ENCODE data around the gene PAK4. TPM values are rescaled to one million over a fixed set of nuclear protein-coding genes. Genes with fewer than 3 reads are reported as not detected.

The PAK4 gene
- total and polyA plus RNA-seq, 2 of the 13 experiments (the other 11 are each of a cell fraction or from before 2014, with no cell fraction given): 9.5 to 17.8 TPM

DNA sequence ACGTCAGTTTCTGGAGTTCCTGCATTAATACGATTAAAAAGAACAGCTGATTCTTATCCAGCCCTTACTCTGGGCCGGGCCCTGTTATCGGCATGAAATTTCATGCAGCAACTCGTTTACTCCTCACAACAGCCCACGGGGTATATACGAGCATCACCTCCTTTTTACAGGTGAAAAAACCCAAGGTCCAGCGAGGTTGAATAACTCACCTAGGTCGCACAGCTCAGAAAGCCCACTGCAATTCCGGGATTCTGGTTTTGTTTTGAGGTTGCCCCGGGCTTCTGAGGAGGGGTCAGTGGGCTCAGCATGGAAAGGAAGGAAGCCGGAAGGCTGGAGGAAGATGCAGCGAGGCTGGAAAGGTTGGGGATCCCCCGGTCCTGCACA lies 42.0 kb upstream of the PAK4 start:
- ATAC-seq: no peak
- H2AFZ ChIP-seq (ENCODE audit: low read length): no peak overlapping the region
- POLR2A ChIA-PET: no interaction called here
- peaks cover 7% of the 10 kb centered on the region; the same call in 1 of the 2 replicates for H3K4me1 ChIP-seq (ENCODE audit: insufficient read depth, low read length)
- no peak overlapping the region for H3K9ac ChIP-seq (ENCODE audit: insufficient read depth, low read depth, low read length)
- no peaks in the 10 kb centered on the region for H4K20me1 ChIP-seq (ENCODE audit: insufficient read depth, low read length)
- CTCF ChIA-PET (ENCODE audit: low intra/inter-chr PET ratio, low total read pairs): no interaction called here
- 27% methylated on average over 13 of the region's 14 CpGs for WGBS (ENCODE audit: low lambda C conversion rate)
- in situ Hi-C loops (cut with HindIII; ENCODE audit: extremely low pct_ligation_motif_present, low pct_unique_long_range_greater_than_20kb) (no loop called here), intact Hi-C loops (cut with micrococcal nuclease; ENCODE audit: unreplicated experiment) (no loop called here)
- FAIRE-seq: no peak
- peaks cover 3 to 27% of the 10 kb centered on the region in 2 experiments for H3K27me3 ChIP-seq (ENCODE audit: control insufficient read depth in 1 of 2, insufficient read depth in 2 of 2, low read length in 2 of 2)
- H3K4me2 ChIP-seq (ENCODE audit: low read depth, low read length): no peak overlapping the region
- BruUV-seq (replicated peaks): no TSS peak
- no peak for DNase-seq (ENCODE audit: low spot score)
- no peak overlapping the region for H3K4me3 ChIP-seq (replicated peaks in 1 of 3; ENCODE audit: insufficient read depth in 1 of 3, low read depth in 2 of 3, low read length in 3 of 3)
- no peak overlapping the region for H3K27ac ChIP-seq (ENCODE audit: extremely low read length, insufficient read depth, low read length)
- no peaks in the 10 kb centered on the region for H3K79me2 ChIP-seq (ENCODE audit: insufficient read depth, low read length)
- no peaks in the 10 kb centered on the region for H3K9me3 ChIP-seq (ENCODE audit: low read length)
- no peaks in the 10 kb centered on the region for H3K36me3 ChIP-seq (replicated peaks in 1 of 2; ENCODE audit: control insufficient read depth in 1 of 2, insufficient read depth in 2 of 2, low read length in 2 of 2)
- TF ChIP-seq TARDBP (CRISPR knock-in tag; IDR thresholded peaks at IDR 0.05) (no peak), BRCA1 (CRISPR knock-in tag; IDR thresholded peaks at IDR 0.05) (no peak), ISL2 (CRISPR knock-in tag; IDR thresholded peaks at IDR 0.05) (no peak), RFX5 (IDR thresholded peaks at IDR 0.05; ENCODE audit: low read depth, low read length) (no peak), SMYD3 (CRISPR knock-in tag; IDR thresholded peaks at IDR 0.05) (no peak), ZNF207 (IDR thresholded peaks at IDR 0.05; ENCODE audit: borderline replicate concordance) (no peak), SKIL (CRISPR knock-in tag; IDR thresholded peaks at IDR 0.05; ENCODE audit: borderline replicate concordance) (no peak), CREB1 (IDR thresholded peaks at IDR 0.05) (no peak), CREB1 (CRISPR knock-in tag; IDR thresholded peaks at IDR 0.05) (no peak), SYNCRIP (IDR thresholded peaks at IDR 0.05; ENCODE audit: insufficient read depth, low read depth, low read length) (no peak)
- TF ChIP-seq, protein P1, sequence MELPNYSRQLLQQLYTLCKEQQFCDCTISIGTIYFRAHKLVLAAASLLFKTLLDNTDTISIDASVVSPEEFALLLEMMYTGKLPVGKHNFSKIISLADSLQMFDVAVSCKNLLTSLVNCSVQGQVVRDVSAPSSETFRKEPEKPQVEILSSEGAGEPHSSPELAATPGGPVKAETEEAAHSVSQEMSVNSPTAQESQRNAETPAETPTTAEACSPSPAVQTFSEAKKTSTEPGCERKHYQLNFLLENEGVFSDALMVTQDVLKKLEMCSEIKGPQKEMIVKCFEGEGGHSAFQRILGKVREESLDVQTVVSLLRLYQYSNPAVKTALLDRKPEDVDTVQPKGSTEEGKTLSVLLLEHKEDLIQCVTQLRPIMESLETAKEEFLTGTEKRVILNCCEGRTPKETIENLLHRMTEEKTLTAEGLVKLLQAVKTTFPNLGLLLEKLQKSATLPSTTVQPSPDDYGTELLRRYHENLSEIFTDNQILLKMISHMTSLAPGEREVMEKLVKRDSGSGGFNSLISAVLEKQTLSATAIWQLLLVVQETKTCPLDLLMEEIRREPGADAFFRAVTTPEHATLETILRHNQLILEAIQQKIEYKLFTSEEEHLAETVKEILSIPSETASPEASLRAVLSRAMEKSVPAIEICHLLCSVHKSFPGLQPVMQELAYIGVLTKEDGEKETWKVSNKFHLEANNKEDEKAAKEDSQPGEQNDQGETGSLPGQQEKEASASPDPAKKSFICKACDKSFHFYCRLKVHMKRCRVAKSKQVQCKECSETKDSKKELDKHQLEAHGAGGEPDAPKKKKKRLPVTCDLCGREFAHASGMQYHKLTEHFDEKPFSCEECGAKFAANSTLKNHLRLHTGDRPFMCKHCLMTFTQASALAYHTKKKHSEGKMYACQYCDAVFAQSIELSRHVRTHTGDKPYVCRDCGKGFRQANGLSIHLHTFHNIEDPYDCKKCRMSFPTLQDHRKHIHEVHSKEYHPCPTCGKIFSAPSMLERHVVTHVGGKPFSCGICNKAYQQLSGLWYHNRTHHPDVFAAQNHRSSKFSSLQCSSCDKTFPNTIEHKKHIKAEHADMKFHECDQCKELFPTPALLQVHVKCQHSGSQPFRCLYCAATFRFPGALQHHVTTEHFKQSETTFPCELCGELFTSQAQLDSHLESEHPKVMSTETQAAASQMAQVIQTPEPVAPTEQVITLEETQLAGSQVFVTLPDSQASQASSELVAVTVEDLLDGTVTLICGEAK (IDR thresholded peaks at IDR 0.05): no peak
- TF ChIP-seq, protein P1 (CRISPR knock-in tag; IDR thresholded peaks at IDR 0.05): no peak
- TF ChIP-seq, protein P2, sequence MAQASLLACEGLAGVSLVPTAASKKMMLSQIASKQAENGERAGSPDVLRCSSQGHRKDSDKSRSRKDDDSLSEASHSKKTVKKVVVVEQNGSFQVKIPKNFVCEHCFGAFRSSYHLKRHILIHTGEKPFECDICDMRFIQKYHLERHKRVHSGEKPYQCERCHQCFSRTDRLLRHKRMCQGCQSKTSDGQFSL (CRISPR knock-in tag; IDR thresholded peaks at IDR 0.05): no peak
- TF ChIP-seq, protein P3, sequence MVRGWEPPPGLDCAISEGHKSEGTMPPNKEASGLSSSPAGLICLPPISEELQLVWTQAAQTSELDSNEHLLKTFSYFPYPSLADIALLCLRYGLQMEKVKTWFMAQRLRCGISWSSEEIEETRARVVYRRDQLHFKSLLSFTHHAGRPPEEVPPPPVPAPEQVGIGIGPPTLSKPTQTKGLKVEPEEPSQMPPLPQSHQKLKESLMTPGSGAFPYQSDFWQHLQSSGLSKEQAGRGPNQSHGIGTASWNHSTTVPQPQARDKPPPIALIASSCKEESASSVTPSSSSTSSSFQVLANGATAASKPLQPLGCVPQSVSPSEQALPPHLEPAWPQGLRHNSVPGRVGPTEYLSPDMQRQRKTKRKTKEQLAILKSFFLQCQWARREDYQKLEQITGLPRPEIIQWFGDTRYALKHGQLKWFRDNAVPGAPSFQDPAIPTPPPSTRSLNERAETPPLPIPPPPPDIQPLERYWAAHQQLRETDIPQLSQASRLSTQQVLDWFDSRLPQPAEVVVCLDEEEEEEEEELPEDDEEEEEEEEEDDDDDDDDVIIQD (CRISPR knock-in tag; IDR thresholded peaks at IDR 0.05; ENCODE audit: low read depth): no peak

All from HepG2 (cell line).